Measurements from ENCODE around the gene TOLLIP.

Gene TOLLIP

DNA sequence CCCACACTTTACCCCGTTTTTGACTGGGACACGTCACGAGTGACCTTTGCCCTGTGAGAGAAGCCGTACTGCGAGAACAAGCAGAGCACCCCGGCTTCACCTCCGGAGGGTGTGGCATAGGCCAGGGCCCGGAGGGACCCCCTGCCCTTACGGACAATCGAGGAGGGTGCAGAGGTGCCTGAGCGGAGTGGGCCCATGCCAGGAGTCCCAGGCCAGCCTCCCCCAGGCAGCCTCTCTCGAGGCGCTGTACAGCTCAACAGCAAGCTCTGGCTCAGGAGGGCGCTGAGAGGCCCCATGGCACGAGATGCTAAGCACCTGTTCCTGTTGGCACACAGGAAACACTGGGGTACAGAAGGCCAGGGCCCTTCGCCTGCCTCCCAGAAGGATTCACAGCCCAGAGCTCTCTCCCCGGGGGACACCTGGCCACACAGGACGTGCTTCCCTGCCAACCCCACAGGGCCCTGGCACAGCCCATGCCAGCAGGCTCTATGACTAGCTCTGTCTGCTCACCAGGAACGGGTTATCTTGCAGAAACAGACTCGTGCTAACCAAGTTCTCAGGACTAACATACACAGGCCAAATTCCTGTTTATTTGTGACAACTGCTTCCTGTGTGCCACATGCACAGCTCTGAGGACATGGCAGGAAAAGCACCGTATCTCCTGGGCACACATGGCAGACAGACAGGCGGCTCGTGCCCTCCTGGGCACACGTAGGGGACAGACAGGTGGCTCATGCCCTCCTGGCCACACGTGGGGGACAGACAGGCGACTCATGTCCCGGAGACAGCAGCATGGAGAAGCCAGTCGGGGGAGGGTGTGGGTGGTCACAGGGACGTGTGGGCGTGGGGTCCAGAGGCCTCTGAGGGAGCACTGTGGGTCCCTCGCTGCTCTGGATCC is 11.6 kb downstream of the TOLLIP start:
- TF ChIP-seq, protein P1, sequence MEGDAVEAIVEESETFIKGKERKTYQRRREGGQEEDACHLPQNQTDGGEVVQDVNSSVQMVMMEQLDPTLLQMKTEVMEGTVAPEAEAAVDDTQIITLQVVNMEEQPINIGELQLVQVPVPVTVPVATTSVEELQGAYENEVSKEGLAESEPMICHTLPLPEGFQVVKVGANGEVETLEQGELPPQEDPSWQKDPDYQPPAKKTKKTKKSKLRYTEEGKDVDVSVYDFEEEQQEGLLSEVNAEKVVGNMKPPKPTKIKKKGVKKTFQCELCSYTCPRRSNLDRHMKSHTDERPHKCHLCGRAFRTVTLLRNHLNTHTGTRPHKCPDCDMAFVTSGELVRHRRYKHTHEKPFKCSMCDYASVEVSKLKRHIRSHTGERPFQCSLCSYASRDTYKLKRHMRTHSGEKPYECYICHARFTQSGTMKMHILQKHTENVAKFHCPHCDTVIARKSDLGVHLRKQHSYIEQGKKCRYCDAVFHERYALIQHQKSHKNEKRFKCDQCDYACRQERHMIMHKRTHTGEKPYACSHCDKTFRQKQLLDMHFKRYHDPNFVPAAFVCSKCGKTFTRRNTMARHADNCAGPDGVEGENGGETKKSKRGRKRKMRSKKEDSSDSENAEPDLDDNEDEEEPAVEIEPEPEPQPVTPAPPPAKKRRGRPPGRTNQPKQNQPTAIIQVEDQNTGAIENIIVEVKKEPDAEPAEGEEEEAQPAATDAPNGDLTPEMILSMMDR (IDR thresholded peaks at IDR 0.05; ENCODE audit: insufficient read depth, low read depth, low read length, missing control alignments): no peak
- no peak overlapping the region for H3K4me3 ChIP-seq (ENCODE audit: low read depth, low read length)
- DNase-seq (ENCODE audit: low read depth): no peak

DNA sequence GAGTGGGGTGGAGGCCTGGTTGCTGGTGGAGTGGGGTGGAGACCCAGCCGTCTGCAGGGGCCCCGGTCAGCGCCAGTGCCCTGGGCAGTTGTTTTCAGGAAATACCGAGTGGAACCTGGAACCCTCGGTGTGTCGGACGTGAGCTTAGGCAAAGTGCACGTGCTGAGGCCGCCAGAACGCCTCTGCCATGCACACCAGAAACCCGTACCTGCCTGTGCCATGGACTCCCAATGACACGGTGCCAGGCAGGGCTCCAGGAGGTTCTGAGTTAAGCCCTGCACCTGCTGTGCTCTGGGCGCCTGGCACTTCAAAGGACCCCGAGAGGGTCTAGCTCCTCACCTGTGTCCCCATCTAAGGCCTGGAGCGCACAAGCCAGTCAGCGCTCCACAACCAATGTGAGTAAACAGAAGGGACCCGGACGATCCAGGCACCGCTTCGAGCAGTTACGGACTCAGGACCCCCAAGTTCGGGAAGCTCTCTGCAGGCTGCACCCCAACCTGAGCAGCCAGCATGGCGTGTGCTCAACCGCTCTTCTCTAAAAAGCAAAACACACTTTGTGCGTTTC is 12.3 kb downstream of the TOLLIP start:
- no peak overlapping the region for H3K4me3 ChIP-seq (ENCODE audit: low read depth, low read length)
- TF ChIP-seq, protein P1 (IDR thresholded peaks at IDR 0.05; ENCODE audit: insufficient read depth, low read depth, low read length, missing control alignments): no peak
- no peak for DNase-seq (ENCODE audit: low read depth)

DNA sequence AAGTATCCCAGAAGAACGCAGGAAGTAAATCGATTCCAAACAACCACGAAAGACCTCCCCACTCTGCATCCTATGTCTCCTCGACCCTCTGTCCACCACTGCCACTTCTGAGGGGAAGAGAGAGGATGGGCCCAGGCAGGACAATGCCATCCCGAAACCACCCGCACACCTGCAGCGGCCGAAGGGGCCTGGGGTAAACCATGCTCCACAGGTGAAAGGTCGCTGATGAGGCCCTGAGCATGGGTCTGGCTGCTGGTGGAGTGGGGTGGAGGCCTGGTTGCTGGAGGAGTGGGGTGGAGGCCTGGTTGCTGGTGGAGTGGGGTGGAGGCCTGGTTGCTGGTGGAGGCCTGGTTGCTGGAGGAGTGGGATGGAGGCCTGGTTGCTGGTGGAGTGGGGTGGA is 13.1 kb downstream of the TOLLIP start:
- TF ChIP-seq, protein P1 (IDR thresholded peaks at IDR 0.05; ENCODE audit: insufficient read depth, low read depth, low read length, missing control alignments): no peak
- no peak for DNase-seq (ENCODE audit: low read depth)
- H3K4me3 ChIP-seq (ENCODE audit: low read depth, low read length): no peak overlapping the region

DNA sequence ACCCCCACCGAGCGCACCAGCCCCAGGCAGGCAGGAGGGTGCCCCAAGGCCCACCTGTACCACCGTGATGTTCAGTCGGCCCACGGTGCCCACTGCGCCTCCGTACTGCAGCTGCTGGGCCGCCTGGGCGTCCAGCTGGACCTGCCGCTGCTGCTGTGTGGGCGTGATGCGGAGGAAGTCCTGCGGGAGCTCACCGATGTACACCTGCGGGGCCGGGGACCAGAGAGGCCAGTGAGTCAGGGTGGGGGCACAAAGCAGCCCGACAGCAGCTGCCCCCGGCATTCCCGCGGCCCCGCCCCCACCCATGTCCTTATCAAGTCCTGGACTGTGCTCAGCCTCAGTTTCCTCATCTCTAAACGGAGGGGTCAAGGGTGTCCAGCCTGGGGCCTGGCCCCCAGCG is 13.8 kb downstream of the TOLLIP start:
- TF ChIP-seq, protein P1 (IDR thresholded peaks at IDR 0.05; ENCODE audit: insufficient read depth, low read depth, low read length, missing control alignments): no peak
- H3K4me3 ChIP-seq (ENCODE audit: low read depth, low read length): no peak overlapping the region
- DNase-seq (ENCODE audit: low read depth): no peak

DNA sequence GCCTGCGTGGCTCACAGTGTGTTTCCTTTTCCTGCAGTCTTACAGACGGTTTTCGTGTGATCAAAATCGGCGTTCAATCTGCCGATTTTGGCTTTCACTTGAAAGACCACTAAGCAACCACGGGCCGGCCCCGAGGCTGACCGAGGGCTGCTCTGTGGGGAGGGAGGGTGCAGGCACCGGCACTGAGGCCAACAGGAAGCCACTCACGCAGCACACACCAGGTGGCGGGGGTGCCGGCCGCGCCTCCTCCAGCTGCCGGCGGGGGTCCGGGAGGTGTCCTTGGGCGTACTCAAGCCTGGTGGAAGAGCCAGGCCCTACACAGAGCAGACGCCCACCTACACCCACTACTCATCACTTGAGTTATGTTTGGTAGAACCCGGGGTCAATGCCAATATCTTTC is 14.3 kb downstream of the TOLLIP start:
- H3K4me3 ChIP-seq (ENCODE audit: low read depth, low read length): no peak overlapping the region
- DNase-seq (ENCODE audit: low read depth): no peak
- TF ChIP-seq, protein P1 (IDR thresholded peaks at IDR 0.05; ENCODE audit: insufficient read depth, low read depth, low read length, missing control alignments): no peak

DNA sequence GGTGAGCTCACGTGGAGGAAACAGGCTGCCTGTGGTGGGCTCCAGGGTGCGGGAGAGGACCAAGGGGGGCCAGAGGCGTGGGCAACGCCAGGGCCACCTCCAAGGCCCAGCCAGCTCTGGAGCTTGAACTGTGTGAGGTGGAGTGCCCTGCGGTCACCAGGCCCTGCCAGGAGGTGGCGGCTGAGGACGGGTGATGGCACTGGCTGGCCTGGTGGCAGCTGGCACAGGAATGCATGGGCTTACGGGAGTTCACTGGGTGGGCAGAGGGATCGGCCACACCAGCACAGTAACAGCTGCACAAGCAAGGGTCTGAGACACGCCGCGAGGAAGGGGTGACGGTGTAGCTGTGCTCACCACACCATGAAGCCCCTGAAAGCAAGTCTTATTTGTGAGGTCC is 15.8 kb downstream of the TOLLIP start:
- peak; percentile 16 for DNase-seq (ENCODE audit: low read depth)
- H3K4me3 ChIP-seq (ENCODE audit: low read depth, low read length): no peak overlapping the region
- TF ChIP-seq, protein P1 (IDR thresholded peaks at IDR 0.05; ENCODE audit: insufficient read depth, low read depth, low read length, missing control alignments): peak; percentile 16
